CD4-positive, alpha-beta T cell treated with Interleukin-12 subunit alpha and Interleukin-12 subunit beta, for 1 hour (primary cell): ENCODE data around the gene GNAZ.

Source experiments
- DNase-seq: peaks from one replicate; pipeline ENCODE4 v3.0.0-alpha.2; 2020

GNAZ gene

DNA sequence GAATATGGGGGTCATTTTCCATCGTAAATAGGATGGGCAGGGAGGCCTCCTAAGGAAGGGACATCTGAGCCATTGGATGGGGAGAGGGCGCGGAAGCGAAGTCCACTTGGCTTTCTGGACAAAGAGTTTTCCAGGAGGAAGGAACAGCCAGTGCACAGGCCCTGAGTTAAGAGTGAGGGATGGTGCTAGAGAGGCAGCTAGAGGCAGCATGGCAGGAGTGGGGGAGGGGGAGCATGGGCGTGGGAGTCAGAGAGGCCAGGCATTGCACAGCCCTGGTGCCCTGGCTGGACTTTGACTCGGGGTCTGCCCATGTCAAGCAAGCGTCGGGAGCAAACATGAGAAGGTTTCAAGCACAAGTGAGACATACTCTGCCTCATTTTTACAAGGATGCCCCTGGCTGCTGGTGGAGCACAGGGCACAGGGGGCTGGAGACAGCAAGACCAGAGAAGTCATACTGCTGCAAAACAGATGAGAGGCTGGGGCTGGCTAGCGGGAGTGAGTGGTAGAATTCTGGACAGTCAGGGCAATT is 9.0 kb downstream of the GNAZ start:
- DNase-seq = no peak

DNA sequence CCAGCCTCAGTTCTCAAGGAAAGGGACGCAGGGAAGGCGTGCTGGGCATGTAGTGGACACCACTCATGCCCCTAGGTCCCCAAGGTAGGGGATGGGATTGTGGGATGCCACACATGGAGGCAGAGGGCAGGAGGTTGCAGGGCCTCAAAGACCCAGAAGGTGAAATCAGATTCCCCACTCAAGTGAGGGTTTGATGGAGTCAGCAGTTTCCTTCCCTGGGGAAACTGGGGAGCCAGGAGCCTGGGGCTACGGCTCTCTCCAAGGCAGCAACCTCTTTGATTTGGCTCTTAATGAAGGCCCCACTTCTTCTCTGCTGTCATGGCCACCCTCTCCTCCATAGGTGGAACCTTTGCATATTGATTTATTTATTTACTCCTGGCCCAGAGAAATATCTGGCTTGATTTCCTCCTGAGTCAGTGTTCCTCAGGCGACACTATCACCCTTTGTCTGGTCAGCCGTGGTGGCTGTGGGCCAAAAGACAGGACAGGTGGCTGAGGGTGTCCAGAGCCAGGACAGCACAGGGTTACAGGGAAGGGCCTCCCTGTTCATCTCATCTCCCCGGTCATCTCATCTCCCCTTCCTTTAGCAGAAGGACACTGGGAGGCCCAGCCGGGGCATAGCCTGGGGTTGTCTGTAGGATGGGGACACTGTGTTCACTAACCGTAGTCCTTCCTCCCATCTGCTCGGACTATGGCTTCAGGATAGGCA is 9.6 kb downstream of the GNAZ start:
- DNase-seq = no peak

DNA sequence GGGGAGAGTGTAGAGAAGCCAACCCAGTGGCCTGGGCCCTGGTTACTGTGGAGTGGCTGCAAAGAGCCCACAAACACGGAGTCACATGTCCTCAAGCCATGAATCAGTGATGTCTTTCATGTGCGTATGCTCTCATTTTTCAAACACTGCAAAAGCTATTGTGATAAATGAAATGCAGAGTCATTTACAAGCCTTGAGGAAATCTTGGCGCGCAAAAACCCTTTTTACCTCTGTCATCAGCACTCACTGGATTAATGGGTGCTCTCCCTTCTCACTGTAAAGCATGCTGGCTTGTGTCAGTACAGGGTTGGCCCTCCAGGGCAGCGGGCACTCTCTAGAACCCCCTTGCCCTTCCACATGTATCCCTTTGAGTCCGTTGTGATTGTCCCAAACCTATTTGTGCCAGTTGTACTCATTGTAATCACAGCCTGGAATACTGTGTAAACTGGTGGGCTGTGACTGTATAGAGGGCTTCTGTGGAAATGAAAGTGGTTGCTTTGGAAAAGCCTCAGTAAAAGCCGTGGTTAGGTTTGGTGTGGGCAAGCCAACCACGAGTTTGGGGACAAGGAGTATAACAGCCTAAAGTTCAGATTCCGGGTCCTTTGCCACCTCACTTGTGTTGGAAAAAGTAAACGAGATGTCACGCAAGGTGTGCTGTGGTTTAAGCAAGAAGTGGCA is 10.4 kb downstream of the GNAZ start:
- DNase-seq = no peak

DNA sequence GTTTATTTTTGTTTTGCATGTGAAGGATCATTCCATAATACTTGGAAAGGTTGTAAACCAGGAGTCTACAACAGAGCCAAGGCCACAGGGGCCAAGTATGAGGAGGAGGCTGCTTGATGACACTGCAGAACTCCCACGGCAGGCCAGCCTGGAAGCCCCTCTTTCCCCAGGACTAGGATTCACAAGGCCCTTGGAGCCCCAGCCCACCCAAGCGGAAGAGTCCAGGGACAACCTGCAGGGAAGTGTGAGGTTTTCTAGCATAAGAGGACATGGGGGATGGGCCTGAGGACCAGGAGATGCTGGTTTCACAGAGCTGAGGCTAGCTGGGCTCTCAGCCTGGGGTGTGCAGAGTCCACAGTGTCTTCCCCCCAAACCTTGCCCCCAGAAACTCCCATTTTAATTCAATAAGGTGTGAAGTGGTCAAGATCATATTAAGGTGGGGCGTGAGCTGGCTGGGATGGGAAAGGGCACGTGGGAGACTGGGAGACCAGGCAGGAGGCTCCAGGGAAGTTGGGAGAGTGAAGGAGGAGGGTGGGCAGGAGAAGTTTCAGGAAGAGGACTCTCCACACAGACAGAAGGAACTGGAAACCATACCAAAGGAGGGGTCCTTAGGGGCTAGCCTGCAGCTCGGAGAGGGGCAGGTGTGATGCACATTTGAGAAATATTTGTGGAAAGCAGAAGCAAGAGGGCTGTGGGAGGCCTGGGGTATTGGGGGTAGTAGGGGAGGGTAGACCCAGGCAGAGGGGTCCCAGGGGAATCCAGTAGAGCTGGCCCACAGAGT is 12.4 kb downstream of the GNAZ start:
- no peak for DNase-seq

DNA sequence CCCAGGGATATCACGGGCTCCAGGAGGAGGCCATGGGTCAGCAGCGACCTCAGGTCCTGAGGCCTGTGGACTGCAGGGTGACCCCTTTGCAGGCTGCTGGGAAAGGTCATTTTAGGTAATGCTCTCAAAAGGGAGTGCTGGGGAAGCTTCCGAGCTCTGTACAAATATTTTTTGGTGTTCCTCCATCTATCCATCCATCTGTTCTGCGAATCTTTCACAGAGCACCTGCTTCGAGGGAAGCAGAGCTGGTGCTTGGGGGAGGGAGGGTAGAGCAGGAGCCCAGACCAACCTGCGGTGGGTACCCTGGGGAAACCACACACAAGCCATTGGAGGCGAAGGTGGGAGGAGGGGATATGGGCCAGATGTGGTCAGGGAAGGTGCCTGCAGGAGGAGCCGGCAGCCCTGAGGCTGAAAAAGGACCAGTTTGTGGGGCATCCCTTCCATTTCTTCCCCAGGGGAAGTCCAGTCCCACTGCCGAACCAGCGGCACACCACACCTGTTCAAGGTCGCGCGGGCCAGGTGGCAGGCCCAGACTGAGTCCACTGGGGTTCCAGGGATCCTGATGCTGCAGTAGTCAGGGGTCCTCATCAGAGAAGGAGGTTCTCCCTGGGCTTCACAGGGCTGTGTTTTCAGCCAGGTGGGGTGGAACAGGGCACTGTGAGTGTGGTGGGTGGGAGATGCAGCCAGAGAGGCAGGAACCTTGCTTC is 13.1 kb downstream of the GNAZ start:
- no peak for DNase-seq

DNA sequence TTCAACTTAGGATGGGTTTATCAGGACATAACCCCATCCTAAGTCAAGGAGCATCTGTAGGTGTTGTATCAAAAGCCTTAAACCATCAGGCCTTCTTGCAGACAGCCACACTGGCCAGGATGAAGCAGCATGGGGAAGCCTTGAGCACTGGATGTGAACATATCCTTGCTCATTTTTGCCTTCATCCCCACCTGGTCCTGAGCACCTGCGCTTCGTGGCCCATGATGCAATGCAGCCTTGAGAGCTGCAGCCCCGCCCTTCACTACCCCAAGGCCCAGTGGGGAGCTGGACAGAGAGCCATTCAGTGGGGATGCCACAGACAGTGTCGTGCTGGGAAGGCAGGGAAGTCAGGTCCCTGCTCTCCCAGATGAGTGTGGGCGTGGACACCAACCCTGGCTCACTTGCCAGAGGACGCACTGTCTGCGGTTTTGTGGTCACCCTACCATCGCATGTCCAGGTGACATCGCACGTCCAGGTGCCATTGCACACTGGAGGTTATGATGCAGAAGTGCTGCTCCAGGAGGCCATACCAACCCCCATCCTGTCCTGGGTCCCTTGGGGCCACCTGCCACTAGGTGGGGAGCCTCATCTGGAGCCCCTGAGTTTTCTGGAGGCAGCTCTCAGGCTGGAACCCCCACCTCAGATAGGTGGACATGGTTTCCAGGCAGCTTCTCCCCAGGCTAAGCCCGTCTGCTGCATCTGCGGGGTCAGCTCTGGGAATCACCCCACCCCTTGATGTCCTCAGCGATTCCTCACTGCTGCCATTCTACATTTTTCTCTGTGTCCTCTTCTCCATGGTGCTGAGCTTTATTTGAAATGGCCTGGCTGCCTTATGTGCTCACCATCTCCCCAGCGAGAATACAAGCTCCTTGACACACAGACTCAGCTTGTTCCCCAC is 14.4 kb downstream of the GNAZ start:
- no peak for DNase-seq

DNA sequence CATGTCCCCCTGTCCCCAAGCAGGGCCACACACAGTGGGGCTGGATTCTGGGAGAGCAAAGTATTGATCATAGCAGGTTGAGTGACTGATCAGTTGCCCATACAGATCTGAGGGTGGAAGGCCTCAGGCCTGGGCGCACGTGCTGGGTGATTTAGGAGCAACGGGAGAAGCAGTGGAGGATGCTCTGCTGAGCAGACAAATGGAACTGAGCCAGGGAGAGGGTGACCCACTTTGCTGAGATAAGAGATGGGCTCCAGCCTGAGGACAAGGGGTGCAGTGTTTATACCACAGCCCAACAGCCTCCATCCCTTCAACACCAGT is 15.0 kb downstream of the GNAZ start:
- no peak for DNase-seq

DNA sequence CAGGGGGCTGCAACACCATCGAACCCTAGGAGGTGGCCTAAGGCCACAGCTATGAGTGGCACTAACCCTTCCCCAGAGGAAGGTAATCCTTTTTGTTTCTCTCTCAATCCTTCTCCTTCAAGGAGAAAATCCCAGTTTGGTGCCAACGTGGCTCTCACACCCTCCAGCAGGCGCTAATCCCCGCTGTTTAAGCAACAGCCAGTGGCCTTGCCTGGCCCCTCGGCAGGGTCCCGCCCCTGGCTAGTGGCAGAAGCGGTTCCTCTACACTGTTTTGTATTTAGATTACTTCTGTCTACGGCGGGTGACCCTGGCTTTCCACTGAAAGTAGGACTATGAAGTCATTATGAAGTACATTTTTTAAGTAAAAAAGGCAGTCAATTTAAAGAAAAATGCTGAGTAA is 15.5 kb downstream of the GNAZ start:
- DNase-seq = no peak

DNA sequence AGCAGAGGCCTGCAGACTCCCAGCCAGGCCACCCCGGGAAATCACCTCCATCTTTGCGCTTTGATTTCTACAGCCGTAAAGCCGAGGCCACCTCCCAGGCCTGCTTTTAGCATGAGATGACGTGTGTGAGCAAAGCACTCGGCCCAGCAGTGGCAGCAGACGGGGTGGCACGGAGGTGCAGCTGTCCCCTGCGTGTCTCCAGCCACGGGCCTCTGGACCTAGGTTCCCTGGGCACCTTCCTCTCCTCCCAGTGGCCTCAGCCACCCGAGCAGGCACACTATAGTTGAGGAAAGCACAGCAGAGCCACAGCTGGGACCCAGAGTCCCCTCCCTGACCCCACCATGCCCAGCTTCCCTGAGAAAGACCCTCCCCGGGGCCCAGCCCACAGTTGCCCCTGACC is 15.9 kb downstream of the GNAZ start:
- DNase-seq = no peak

DNA sequence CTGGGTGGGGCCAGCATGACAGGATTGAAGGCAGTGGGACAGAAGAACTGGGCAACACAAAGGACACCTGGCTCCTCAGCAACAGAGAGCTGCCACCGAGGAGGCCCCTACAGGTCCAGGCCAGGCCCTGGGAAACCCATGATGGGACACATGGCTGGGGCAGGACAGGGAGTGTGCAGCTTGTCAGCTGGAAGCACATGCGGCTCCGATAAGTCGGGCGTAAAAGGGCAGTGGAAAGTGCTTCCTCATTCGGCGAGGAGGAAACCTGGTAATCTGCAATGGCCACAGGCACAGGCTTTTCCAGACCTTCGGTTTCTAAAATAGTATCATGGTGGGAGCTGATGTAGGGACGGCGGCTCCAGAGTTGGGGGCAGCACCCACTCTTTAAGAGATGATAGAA is 16.5 kb downstream of the GNAZ start:
- no peak for DNase-seq

DNA sequence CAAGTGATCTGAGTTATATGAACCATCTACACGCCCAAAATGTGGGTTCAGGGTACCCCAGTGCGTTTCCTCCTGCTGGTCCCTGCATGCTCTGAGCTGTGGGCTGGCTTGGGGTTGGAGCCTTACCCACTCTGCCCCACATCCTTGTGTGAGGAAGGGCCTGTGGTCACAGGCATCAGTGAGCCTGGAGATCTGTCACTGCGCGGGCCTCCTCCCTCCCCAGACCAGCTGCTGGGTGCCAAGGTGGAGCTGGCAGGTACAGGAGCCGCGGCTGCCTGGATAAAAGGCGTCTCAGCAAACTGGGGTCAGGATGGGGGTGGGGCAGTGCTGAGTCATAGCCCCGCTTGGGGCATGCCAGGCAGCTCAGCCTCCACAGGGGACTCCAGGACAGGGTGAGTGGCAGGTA is 17.9 kb downstream of the GNAZ start:
- no peak for DNase-seq

DNA sequence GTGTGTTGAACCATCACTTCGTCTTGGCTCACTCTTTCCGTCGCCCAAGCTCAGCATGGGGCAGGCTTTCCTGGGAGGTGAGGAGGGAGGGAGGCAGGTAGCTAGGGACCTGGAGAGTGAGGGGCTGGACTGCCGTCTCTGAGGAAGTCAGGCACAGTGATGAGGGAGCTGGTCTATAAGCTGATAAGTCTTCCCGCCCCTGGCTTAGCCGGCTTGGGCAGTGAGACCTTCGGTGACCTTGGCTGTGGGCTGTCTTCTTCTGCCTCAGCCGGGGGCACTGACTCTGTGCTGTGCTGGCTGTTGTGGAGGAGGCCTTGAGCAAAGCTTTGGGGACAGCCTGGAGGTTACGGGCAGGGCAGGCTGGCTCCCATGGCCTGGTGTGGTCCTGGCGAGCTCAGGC is 18.7 kb downstream of the GNAZ start:
- no peak for DNase-seq

DNA sequence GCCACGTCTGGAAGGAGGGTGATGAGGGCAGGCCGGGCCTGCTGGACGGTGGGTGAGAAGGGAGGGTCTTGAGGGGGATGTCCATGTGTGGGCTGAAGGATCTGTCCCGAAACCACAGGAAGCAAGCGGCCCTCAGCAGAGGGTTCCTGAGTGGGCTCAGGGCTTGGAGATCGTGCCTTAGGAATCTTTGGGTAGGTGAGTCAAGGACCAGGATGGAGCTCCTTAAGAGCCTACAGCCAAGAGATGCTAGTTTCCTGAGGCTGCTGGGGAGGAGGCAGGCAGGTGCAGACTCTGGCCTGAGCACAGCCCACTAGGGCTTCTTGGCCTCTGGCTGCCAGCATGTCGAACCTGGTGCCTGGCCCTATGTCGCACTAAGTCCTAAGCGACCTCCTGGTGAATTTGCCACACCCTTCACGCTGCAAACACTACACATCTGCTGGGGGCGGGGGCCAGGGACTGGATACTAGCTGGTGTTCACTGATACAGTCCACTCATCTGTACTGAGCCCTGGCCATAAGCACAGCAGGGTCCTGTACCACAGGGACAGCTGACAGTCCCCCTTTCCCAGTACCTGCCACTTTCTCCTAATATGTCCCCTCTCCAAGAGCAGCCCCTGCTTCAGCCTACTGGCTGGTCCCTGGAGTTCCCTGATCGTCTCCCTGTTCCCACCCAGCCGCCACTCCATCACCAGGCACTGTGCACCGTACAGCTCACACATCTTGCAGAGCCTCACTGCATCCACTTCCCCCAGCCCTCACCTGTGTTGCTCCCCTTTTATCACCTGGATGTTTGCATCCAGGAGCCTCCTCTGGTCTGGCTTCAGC is 19.5 kb downstream of the GNAZ start:
- DNase-seq = no peak

DNA sequence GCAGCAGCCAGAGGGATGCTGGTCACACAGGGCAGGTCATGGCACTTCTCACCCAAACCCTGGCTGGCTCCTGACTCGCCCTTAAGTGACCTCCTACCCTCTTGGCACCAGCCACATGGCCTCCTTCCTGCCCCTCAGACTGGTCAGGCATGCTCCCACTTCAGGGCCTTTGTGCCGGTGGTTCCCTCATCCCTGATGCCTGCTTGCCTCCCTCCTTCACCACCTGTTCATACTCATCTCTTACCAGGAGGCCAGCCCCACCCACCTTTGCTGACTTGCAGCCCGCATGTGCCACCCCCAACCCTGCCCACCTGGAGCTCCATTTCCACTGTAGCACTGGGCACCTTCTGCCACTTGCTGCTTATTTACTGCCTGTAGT is 20.1 kb downstream of the GNAZ start:
- no peak for DNase-seq

DNA sequence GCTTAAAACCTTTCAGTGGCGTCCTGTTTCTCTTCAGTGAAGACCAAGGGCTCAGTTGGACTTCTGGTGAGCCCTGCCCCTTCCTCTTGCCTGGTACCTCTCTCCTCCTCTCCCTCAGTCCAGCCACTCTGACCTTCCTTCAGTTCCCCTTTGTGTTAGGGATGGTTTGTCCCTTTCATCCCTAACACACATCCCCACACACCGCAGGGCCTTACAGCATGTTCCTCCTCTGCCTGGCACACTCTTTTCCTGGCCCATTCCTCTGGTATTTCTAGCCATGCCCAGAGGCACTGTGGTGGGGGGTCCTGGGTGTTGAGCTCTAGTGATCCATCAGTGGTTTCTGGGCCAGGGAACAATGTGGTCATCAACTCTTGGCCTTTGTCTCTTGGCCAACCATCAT is 21.4 kb downstream of the GNAZ start:
- DNase-seq = no peak

DNA sequence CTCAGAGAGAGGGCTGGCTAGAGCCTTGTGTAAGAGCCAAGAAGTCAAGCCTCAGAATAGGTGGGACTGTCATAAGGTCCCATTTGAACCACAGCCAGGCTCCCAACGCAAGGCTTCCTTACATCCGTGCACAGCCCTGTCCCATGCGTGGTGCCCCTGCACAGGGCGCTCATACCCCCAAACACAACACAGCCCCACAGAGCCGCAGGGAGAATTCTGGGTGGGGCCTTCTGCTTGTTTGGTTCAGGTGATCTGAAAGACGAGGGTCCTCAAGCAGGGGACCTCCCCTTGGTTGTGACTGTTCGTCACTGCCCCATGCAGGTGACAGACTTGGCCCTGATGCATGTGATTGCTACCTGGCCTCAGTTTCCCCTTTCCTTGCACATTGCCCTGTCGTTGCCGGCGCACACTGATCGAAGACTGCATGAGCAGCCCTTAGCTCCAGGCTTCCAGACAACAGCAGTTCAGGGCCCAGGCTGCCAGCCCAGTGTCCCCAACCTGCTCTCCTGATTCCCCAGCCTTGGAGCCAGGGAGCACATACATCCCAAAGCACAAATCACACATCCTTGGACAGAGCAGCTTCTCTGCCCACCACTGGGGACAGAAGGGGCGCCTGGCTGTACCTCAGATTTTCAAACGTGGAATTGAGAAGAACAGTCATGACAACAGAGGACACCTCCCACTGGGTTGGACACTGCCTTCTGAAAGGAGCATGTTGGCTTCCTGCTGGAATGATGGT is 22.1 kb downstream of the GNAZ start:
- no peak for DNase-seq

DNA sequence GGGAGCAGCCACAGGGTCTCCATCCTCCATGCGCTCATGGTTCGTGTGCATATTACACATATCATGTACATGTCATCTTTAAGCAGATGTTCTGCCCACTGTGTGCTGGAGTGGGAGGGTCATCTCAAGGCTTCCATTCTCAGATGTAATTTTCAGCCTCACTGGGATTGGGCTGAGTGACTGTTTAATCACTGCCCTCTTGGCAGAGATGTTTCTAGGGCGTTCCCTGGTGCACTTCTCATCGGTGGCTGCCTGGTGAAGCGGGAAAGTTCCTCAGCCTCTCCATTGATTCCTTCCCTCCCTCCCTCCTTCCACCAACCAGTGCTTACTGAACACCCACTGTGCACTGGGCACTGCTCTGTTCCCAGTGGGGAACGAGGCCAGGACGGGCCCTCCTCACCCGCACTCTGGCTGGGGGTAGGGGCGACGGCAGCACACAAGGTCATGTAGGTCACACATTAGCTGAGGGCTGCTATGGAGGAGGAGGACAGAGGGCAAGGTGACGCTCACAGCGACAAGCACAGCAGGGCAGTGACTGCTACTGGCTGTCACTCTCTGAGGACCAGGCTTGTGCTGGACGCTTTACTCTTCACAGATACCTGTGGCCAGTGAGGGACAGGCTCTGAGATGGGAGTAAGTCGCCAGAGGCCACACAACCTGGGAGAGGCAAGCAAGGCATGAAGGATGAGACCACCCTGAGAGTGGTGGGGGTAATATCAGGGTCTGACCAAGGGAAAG is 22.9 kb downstream of the GNAZ start:
- no peak for DNase-seq

DNA sequence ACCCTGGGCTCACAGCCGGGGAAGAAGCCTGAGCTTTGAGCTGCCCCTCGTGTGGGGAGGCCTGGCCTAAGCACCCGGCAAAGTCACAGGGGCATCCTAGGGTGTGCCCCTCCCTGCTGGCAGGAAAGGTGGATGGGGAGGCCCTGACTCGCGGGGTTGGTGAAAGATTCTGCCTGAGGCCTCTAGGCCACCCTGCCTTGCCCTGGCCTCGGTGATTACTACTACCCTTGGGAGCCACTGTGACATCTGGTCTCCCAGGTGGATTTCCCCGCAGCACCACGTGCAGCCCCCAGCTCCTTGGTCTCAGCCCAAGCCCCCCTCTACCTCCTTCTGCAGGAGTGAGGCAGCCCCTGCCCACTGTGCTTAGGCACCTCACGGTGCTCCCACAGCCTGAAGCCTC is 23.9 kb downstream of the GNAZ start:
- DNase-seq = no peak

DNA sequence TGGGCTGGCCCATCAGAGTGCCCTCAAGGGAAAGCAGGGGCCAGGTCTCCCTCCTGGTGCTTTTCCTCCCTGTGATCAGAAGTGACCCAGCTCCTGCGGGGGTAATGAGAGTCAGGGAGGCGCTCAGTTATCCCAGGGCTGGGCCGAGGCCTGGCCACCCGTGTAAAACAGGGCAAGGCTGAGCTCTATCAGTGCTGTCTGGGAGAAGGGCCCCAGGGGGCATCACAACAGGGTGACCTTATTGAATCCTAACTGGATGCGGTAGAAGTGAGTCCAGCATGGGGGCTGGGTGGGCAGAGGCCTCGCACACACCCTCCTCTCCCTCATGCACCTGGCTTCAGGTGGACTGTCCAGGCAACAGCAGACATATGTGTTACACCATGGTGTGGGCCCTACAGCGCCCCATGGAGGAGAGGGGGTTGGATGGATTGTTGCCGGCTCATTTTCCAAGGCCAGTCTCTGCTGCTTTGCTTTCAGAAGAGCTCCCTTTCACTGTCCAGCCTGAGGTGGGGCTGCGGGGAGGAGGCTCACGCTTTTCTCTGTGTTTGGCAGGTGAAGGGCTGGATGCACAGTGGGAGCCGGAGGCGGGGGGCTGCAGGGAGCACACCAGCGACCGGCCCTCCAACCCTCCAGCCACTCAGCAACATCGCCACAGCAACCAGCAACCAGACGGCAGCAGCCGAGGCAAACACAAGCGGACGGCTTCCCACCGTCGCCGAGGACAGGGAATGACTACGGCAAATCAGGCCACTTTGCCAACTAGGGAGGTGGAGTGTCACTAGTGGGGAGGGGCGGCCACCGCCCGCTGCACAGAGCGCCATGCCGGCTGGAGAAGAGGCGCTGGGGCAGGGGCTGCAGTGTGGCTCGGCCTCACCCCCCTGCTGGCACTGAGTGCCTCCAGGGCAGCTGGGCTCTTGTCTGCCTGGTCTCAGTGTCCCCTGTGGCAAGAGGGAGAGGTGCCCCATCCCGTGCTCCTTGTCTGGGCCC is 24.7 kb downstream of the GNAZ start:
- DNase-seq = no peak
